ENCODE data around the gene IL9.

DNA sequence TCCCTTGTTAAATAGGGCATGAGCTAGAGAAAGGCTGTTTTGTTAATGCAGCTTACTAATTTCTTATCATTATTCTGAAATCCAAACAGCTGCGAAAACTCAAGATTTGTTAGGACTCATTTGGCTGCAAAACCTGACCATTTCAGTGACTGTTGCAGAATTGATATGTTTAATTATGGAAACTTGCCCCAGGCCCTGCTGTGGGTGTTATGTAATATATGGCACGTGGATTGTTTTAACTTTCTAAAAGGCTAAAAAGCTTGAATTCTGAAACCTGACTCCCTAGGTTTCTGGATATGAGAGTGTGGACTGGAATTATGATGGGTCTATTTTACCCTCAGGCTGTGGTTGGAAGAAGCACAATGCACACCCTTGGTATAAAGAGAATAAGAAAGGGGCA lies 4.4 kb downstream of the IL9 start:
- TF ChIP-seq, protein P1, sequence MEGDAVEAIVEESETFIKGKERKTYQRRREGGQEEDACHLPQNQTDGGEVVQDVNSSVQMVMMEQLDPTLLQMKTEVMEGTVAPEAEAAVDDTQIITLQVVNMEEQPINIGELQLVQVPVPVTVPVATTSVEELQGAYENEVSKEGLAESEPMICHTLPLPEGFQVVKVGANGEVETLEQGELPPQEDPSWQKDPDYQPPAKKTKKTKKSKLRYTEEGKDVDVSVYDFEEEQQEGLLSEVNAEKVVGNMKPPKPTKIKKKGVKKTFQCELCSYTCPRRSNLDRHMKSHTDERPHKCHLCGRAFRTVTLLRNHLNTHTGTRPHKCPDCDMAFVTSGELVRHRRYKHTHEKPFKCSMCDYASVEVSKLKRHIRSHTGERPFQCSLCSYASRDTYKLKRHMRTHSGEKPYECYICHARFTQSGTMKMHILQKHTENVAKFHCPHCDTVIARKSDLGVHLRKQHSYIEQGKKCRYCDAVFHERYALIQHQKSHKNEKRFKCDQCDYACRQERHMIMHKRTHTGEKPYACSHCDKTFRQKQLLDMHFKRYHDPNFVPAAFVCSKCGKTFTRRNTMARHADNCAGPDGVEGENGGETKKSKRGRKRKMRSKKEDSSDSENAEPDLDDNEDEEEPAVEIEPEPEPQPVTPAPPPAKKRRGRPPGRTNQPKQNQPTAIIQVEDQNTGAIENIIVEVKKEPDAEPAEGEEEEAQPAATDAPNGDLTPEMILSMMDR (IDR thresholded peaks at IDR 0.05; ENCODE audit: insufficient read depth, low read length, poor library complexity, severe bottlenecking), result no peak
- TF ChIP-seq EZH2phosphoT487 (conservative IDR thresholded peaks at IDR 0.05; ENCODE audit: low read length), result no peak
